Activated CD4-positive, alpha-beta T cell treated with anti-CD3 and anti-CD28 coated beads, Interleukin-2, amount 10 ng/mL, durations not matched to agents 24 days and 14 days (primary cell): ENCODE results near the gene MAPK8IP2. TPM values are rescaled to one million over a fixed set of nuclear protein-coding genes. Genes with fewer than 3 reads are reported as not detected.

Source experiments
- DNase-seq: peaks from one replicate; pipeline ENCODE4 v3.0.0; 2022
- H3K27ac Mint-ChIP-seq: one replicate; pipeline ENCODE4 v1.8.0; 2022; ENCODE audit warnings: mild to moderate bottlenecking, mixed read lengths
- H3K27me3 Mint-ChIP-seq: one replicate; pipeline ENCODE4 v1.8.0; 2022; ENCODE audit warnings: mixed read lengths
- H3K36me3 Mint-ChIP-seq: one replicate; pipeline ENCODE4 v1.8.0; 2022; ENCODE audit warnings: low read depth, mild to moderate bottlenecking, mixed read lengths
- H3K4me1 Mint-ChIP-seq: one replicate; pipeline ENCODE4 v1.8.0; 2021; ENCODE audit warnings: mixed read lengths
- H3K4me3 Mint-ChIP-seq: one replicate; pipeline ENCODE4 v1.8.0; 2022; ENCODE audit warnings: mild to moderate bottlenecking, moderate library complexity, mixed read lengths
- H3K9me3 Mint-ChIP-seq: one replicate; pipeline ENCODE4 v1.8.0; 2021; ENCODE audit warnings: mixed read lengths
- intact Hi-C: fragments of 100-400 bp; cut with micrococcal nuclease; formaldehyde crosslinking; loops from one replicate; pipeline ENCODE4 v1.15.1; 2023
- total RNA-seq: library from RNA; stranded (reverse); gene quantifications from 2 replicates; pipeline ENCODE4 v1.2.3, GENCODE V29; 2022

MAPK8IP2 gene
- total RNA-seq, 1 donor from 2014 or later, result 0.19 TPM

- H3K4me1 Mint-ChIP-seq, result no peaks in the 10 kb centered on the region
- DNase-seq, result no peak
- no peak overlapping the region for H3K4me3 Mint-ChIP-seq
- intact Hi-C loops, result no loop called here
- H3K9me3 Mint-ChIP-seq, result no peaks in the 10 kb centered on the region
- no peak overlapping the region for H3K27ac Mint-ChIP-seq
- H3K36me3 Mint-ChIP-seq, result peaks cover 40% of the 10 kb centered on the region
- no peaks in the 10 kb centered on the region for H3K27me3 Mint-ChIP-seq
Measured at GRCh38 chr22:50569896-50570535, 30.6 kb upstream of the MAPK8IP2 start.

- Mint-ChIP-seq H3K27ac (no peak overlapping the region), H3K36me3 (peaks cover 45% of the 10 kb centered on the region), H3K27me3 (no peaks in the 10 kb centered on the region), H3K4me3 (no peak overlapping the region), H3K4me1 (no peaks in the 10 kb centered on the region), H3K9me3 (no peaks in the 10 kb centered on the region)
- DNase-seq, result no peak
- intact Hi-C loops, result no loop called here
Measured at GRCh38 chr22:50570861-50571260, 29.7 kb upstream of the MAPK8IP2 start.

GRCh38 chr22:50571264-50572175 lies 29.1 kb upstream of the MAPK8IP2 start:
- H3K27ac Mint-ChIP-seq, result no peak overlapping the region
- peaks cover 50% of the 10 kb centered on the region for H3K36me3 Mint-ChIP-seq
- H3K9me3 Mint-ChIP-seq, result no peaks in the 10 kb centered on the region
- no peaks in the 10 kb centered on the region for H3K4me1 Mint-ChIP-seq
- no peak for DNase-seq
- intact Hi-C loops, result no loop called here
- H3K4me3 Mint-ChIP-seq, result no peak overlapping the region
- no peaks in the 10 kb centered on the region for H3K27me3 Mint-ChIP-seq

- DNase-seq, result no peak
- Mint-ChIP-seq H3K27me3 (no peaks in the 10 kb centered on the region), H3K27ac (no peak overlapping the region), H3K4me3 (no peak overlapping the region), H3K36me3 (peaks cover 59% of the 10 kb centered on the region), H3K9me3 (no peaks in the 10 kb centered on the region), H3K4me1 (peaks cover 3% of the 10 kb centered on the region)
- intact Hi-C loops, result no loop called here
Measured at GRCh38 chr22:50572965-50573364, 27.6 kb upstream of the MAPK8IP2 start.

GRCh38 chr22:50573491-50574382 lies 26.9 kb upstream of the MAPK8IP2 start:
- no peaks in the 10 kb centered on the region for H3K9me3 Mint-ChIP-seq
- H3K36me3 Mint-ChIP-seq, result peaks cover 55% of the 10 kb centered on the region
- no peak overlapping the region for H3K27ac Mint-ChIP-seq
- intact Hi-C loops, result no loop called here
- H3K4me3 Mint-ChIP-seq, result no peak overlapping the region
- H3K4me1 Mint-ChIP-seq, result peaks cover 3% of the 10 kb centered on the region
- no peak for DNase-seq
- no peaks in the 10 kb centered on the region for H3K27me3 Mint-ChIP-seq

GRCh38 chr22:50574383-50574755 lies 26.2 kb upstream of the MAPK8IP2 start:
- Mint-ChIP-seq H3K27me3 (no peaks in the 10 kb centered on the region), H3K9me3 (no peaks in the 10 kb centered on the region), H3K36me3 (peaks cover 51% of the 10 kb centered on the region), H3K27ac (no peak overlapping the region), H3K4me1 (peaks cover 3% of the 10 kb centered on the region), H3K4me3 (no peak overlapping the region)
- no peak for DNase-seq
- intact Hi-C loops, result no loop called here

GRCh38 chr22:50575426-50575941 lies 25.1 kb upstream of the MAPK8IP2 start:
- H3K4me1 Mint-ChIP-seq, result peaks cover 7% of the 10 kb centered on the region
- no peaks in the 10 kb centered on the region for H3K9me3 Mint-ChIP-seq
- H3K27me3 Mint-ChIP-seq, result no peaks in the 10 kb centered on the region
- H3K27ac Mint-ChIP-seq, result no peak overlapping the region
- intact Hi-C loops, result no loop called here
- H3K36me3 Mint-ChIP-seq, result peaks cover 52% of the 10 kb centered on the region
- no peak for DNase-seq
- H3K4me3 Mint-ChIP-seq, result no peak overlapping the region

- intact Hi-C loops, result no loop called here
- Mint-ChIP-seq H3K4me3 (no peak overlapping the region), H3K9me3 (no peaks in the 10 kb centered on the region), H3K36me3 (peaks cover 49% of the 10 kb centered on the region), H3K27ac (no peak overlapping the region), H3K4me1 (peaks cover 7% of the 10 kb centered on the region), H3K27me3 (no peaks in the 10 kb centered on the region)
- DNase-seq, result no peak
Measured at GRCh38 chr22:50576070-50576469, 24.5 kb upstream of the MAPK8IP2 start.

- Mint-ChIP-seq H3K27ac (peak overlapping the region; percentile 64), H3K4me3 (no peak overlapping the region), H3K4me1 (peaks cover 10% of the 10 kb centered on the region), H3K27me3 (no peaks in the 10 kb centered on the region), H3K36me3 (peaks cover 47% of the 10 kb centered on the region), H3K9me3 (no peaks in the 10 kb centered on the region)
- no peak for DNase-seq
- intact Hi-C loops, result no loop called here
Measured at GRCh38 chr22:50576806-50577696, 23.5 kb upstream of the MAPK8IP2 start.

- H3K4me3 Mint-ChIP-seq, result no peak overlapping the region
- peaks cover 10% of the 10 kb centered on the region for H3K4me1 Mint-ChIP-seq
- H3K27ac Mint-ChIP-seq, result peak overlapping the region; percentile 64
Measured at GRCh38 chr22:50577697-50577986, 23.0 kb upstream of the MAPK8IP2 start.

GRCh38 chr22:50577987-50578775 lies 22.4 kb upstream of the MAPK8IP2 start, which contains the start of gene CPT1B:
TSS of gene CPT1B (minus strand) at chr22:50578427. CDS start at chr22:50577915, 512 bp downstream.
- no peaks in the 10 kb centered on the region for H3K9me3 Mint-ChIP-seq
- H3K36me3 Mint-ChIP-seq, result peaks cover 39% of the 10 kb centered on the region
- no peaks in the 10 kb centered on the region for H3K27me3 Mint-ChIP-seq
- no peak within 1 kb of the TSS for H3K4me3 Mint-ChIP-seq
- H3K27ac Mint-ChIP-seq, result peak within 1 kb of the TSS; percentile 64
- intact Hi-C loops, result no loop called here
- peaks cover 10% of the 10 kb centered on the region for H3K4me1 Mint-ChIP-seq
- no peak for DNase-seq

More at GRCh38 chr22:50577697-50577986, 23.0 kb upstream of the MAPK8IP2 start:
- no peaks in the 10 kb centered on the region for H3K27me3 Mint-ChIP-seq
- DNase-seq, result no peak
- H3K9me3 Mint-ChIP-seq, result no peaks in the 10 kb centered on the region
- H3K36me3 Mint-ChIP-seq, result peaks cover 41% of the 10 kb centered on the region
- intact Hi-C loops, result no loop called here

GRCh38 chr22:50578776-50579310 lies 21.8 kb upstream of the MAPK8IP2 start:
- no peak overlapping the region for H3K27ac Mint-ChIP-seq
- intact Hi-C loops, result no loop called here
- no peaks in the 10 kb centered on the region for H3K9me3 Mint-ChIP-seq
- peaks cover 39% of the 10 kb centered on the region for H3K36me3 Mint-ChIP-seq
- peaks cover 16% of the 10 kb centered on the region for H3K4me1 Mint-ChIP-seq
- H3K27me3 Mint-ChIP-seq, result no peaks in the 10 kb centered on the region
- DNase-seq, result no peak
- H3K4me3 Mint-ChIP-seq, result no peak overlapping the region
